VCaP (cell line): ENCODE data around the gene GZMA.

Experiments used
- H3K27ac ChIP-seq: fragments of 450-650 bp; 2 replicates; pipeline ENCODE4 v1.5.1; 2017
- TF ChIP-seq, protein P1 (sequence below): fragments of 450-650 bp; conservative IDR thresholded peaks from 2 replicates; pipeline ENCODE4 v1.5.1; 2017; ENCODE audit warnings: mild to moderate bottlenecking, moderate library complexity

Gene GZMA

GRCh38 chr5:55114061-55114460, 11.6 kb downstream of the GZMA start:
- no peak overlapping the region for H3K27ac ChIP-seq
- TF ChIP-seq, protein P1, sequence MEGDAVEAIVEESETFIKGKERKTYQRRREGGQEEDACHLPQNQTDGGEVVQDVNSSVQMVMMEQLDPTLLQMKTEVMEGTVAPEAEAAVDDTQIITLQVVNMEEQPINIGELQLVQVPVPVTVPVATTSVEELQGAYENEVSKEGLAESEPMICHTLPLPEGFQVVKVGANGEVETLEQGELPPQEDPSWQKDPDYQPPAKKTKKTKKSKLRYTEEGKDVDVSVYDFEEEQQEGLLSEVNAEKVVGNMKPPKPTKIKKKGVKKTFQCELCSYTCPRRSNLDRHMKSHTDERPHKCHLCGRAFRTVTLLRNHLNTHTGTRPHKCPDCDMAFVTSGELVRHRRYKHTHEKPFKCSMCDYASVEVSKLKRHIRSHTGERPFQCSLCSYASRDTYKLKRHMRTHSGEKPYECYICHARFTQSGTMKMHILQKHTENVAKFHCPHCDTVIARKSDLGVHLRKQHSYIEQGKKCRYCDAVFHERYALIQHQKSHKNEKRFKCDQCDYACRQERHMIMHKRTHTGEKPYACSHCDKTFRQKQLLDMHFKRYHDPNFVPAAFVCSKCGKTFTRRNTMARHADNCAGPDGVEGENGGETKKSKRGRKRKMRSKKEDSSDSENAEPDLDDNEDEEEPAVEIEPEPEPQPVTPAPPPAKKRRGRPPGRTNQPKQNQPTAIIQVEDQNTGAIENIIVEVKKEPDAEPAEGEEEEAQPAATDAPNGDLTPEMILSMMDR = no peak

GRCh38 chr5:55123365-55123764, 20.9 kb downstream of the GZMA start:
- H3K27ac ChIP-seq = no peak overlapping the region
- TF ChIP-seq, protein P1 = no peak

DNA sequence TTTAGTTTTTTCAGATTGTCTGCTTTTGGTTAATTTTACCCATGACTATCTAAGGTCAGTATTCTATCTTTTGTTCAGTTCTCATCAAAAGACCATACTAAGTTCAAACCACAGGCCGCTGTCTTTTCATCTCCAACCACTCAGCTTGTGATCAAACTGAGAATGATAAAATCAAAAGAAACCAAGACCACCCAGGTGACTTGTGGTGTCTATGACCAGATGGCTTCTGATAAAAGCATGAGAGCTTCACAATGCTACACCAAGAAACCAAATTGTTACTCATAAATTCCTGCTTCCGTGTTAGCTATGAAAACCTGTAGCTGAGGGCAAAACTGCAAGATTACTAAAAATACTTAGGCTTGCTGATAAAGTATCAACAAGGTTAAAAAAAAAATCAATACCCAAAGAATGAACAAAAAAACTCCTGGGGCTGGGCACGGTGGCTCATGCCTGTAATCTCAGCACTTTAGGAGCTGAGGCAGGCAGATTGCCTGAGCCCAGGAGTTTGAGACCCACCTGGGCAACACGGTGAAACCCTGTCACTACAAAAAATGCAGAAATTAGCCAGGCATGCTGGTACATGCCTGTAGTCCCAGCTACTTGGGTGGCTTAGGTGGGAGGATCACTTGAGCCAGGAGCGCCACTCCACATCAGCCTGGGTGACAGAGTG, 31.7 kb downstream of the GZMA start:
- TF ChIP-seq, protein P1 = no peak
- no peak overlapping the region for H3K27ac ChIP-seq

GRCh38 chr5:55136521-55136920, 34.1 kb downstream of the GZMA start:
- H3K27ac ChIP-seq = no peak overlapping the region
- TF ChIP-seq, protein P1 = no peak

GRCh38 chr5:55140908-55141665, 38.6 kb downstream of the GZMA start:
- no peak overlapping the region for H3K27ac ChIP-seq

DNA sequence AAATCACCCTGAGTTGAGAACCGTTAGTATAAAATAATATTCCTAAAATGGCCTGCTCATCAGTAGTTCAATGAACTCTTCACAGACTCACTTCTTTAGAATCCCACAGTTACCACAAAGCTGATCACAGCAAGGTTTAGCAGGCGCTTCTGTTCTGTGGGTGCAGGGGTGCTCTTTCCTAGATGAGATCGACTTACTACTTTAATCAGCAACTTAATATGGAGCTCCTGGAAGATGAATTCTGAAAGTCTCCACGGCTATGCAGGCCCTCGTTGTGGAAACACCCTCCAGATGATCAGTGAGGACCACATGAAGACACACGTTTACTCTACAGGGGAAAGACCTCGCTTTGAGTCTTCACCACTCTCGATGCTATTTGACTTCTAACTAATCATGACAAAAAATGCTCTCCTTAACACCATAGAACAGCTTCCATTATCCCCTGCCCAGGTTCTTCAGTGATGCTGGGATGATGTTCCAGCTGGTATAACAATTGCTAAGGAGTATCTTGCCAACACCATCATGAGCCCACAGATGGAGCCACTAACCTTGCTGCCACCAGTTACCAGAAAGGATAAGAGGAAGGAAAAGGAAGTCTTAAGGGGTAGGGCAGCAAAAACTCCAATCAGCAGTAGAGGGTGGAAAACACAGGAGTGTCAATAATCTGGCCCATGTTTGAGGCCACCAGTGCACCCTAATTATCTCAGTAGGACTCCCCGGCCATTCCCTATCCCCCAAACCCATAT, 39.7 kb downstream of the GZMA start:
- TF ChIP-seq, protein P1 = no peak
- no peak overlapping the region for H3K27ac ChIP-seq

More at GRCh38 chr5:55140908-55141665, 38.6 kb downstream of the GZMA start:
- TF ChIP-seq, protein P1 = no peak

DNA sequence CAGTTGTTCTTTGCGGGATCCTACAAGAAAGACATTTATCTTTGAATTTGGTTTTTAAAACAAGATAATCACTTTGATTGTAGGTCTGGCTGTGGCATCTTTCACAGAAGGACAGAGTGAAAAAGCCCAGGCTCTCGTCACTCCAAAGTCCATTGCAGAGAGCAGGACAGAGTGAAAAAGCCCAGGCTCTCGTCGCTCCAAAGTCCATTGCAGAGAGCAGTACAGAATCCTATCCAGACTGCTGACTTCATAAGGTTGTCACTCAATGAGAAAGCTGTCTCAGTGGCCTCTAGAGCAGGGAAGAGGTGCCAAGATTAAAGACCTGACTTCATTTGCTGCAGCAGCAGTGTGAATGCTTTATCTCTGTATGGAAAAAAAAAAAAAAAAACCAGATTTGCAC, 41.2 kb downstream of the GZMA start:
- no peak overlapping the region for H3K27ac ChIP-seq
- TF ChIP-seq, protein P1 = no peak
